AG09309 (cell line): ENCODE measurements around the gene SHROOM2.
A peak's percentile ranks its signal among the peaks of the same experiment; 100 is the strongest.

Experiments
- DNase-seq: peaks from one replicate; pipeline ENCODE4 v3.0.0-alpha.2; 2010; ENCODE audit warnings: low read depth
- H3K4me3 ChIP-seq: 2 replicates; pipeline ENCODE4 v1.5.1; 2011; ENCODE audit warnings: mild to moderate bottlenecking, low read depth, low read length, moderate library complexity; ENCODE audit not compliant: control insufficient read depth
- TF ChIP-seq, protein P1 (sequence below): IDR thresholded peaks from 2 replicates; pipeline ENCODE4 v1.5.1; 2011; ENCODE audit warnings: mild to moderate bottlenecking, low read depth, low read length, inconsistent platforms; ENCODE audit not compliant: insufficient read depth, control insufficient read depth; ENCODE audit errors: missing control alignments

Gene SHROOM2

GRCh38 chrX:9880870-9881269 lies 94.6 kb downstream of the SHROOM2 start:
- TF ChIP-seq, protein P1, sequence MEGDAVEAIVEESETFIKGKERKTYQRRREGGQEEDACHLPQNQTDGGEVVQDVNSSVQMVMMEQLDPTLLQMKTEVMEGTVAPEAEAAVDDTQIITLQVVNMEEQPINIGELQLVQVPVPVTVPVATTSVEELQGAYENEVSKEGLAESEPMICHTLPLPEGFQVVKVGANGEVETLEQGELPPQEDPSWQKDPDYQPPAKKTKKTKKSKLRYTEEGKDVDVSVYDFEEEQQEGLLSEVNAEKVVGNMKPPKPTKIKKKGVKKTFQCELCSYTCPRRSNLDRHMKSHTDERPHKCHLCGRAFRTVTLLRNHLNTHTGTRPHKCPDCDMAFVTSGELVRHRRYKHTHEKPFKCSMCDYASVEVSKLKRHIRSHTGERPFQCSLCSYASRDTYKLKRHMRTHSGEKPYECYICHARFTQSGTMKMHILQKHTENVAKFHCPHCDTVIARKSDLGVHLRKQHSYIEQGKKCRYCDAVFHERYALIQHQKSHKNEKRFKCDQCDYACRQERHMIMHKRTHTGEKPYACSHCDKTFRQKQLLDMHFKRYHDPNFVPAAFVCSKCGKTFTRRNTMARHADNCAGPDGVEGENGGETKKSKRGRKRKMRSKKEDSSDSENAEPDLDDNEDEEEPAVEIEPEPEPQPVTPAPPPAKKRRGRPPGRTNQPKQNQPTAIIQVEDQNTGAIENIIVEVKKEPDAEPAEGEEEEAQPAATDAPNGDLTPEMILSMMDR, result no peak
- DNase-seq, result no peak
- H3K4me3 ChIP-seq, result no peak overlapping the region

- H3K4me3 ChIP-seq, result no peak overlapping the region
- TF ChIP-seq, protein P1, result no peak
- no peak for DNase-seq
These were observed 96.6 kb downstream of the SHROOM2 start for GRCh38 chrX:9882669-9883446.

DNA sequence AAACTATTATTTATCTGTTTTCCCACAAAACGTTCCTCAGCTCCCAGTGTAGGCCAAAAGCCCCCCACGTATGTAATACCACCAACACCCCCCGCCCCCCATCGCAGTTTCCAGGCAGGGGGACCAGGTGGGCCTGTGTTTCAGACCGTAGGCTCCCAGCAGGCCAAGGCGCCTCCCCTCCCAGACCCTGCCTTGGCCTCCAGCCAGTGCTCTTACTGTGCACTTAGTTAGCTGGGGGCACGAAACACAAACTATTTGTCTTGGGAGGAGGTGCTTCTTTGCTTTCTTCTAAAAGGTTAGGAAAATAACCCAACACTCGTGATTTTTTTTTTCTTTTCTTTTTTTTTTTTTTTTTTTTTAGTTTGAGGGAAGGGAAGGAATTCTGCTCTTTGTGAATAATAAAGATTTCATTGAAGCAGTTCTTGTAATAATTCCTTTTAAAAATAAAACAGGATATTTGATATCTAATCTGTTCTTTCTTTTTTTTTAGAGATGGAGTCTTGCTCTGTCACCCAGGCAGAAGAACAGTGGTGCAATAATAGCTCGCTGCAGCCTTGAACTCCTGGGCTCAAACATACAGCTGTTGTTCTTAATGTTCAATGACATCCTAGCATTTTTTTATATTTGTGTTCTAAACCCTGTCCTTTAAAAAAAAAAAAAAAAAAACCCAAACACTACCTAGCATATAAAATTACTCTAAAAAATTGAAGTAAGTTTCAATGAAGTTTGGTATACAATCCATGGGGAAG lies 98.0 kb downstream of the SHROOM2 start:
- H3K4me3 ChIP-seq, result no peak overlapping the region
- DNase-seq, result no peak
- TF ChIP-seq, protein P1, result no peak

GRCh38 chrX:9885150-9885549 lies 98.9 kb downstream of the SHROOM2 start:
- TF ChIP-seq, protein P1, result peak; percentile 82
- no peak for DNase-seq
- no peak overlapping the region for H3K4me3 ChIP-seq

- H3K4me3 ChIP-seq, result no peak overlapping the region
- TF ChIP-seq, protein P1, result no peak
- no peak for DNase-seq
These were observed 101.5 kb downstream of the SHROOM2 start for GRCh38 chrX:9887659-9888297.

- peak; percentile 65 for DNase-seq
These were observed 102.8 kb downstream of the SHROOM2 start for GRCh38 chrX:9888953-9889470.

More at GRCh38 chrX:9888953-9889470, 102.8 kb downstream of the SHROOM2 start:
- TF ChIP-seq, protein P1, result no peak
- H3K4me3 ChIP-seq, result no peak overlapping the region
